Heart left ventricle (tissue), 13 donors: ENCODE data around the gene KLHL36.

Experiments used
- POLR2A ChIP-seq, 2 donors: fragments of 450-650 bp; IDR thresholded peaks; one replicate each; pipeline ENCODE4 v1.6.1; 2017; ENCODE audit warnings: antibody characterized with exemption in 2 of 2, mild to moderate bottlenecking in 2 of 2, moderate library complexity in 2 of 2
- TF ChIP-seq, protein P1 (sequence below), 12 donors: fragments of 200-600 bp; sonication (generic) in 4 of 12; IDR thresholded peaks; one replicate each; pipeline versions ENCODE4 v1.5.0 to v1.8.0; 2018 to 2022; ENCODE audit warnings: antibody characterized with exemption in 12 of 12, mild to moderate bottlenecking in 5 of 12
- donor health status: ischemic (EF 13 %, LVEDD 7.1; RV severe dilation, severe dysfunction).
- donor health status: DM: no; HTN: yes; CAD: no.
- donor health status: DM: no; HTN: no; CAD: no.
- donor health status: ischemic (EF 25% LVEDD 6.9; RV normal size, moderate dysfunction).
- donor health status: ischemic (EF 25% LVEDD 5.7; RV mildly dilated, moderate dysfunction).
- donor health status: ischemic (EF 35%, LVEDD 5.7; RV mildly dilated, moderate dysfunction).
- donor health status: nonischemic (EF 11% LVEDD 7.7; RV severe dilation, severe dysfunction).
- donor health status: DM: yes; HTN: yes; CAD: no.
- donor health status: PGD.
- donor health status: ischemic (EF 29% LVEDD 5.4; RV normal size, mild dysfunction).
- donor health status: nonischemic (EF 23%, LVEDD 6.1; RV moderate dilation, normal function).

DNA sequence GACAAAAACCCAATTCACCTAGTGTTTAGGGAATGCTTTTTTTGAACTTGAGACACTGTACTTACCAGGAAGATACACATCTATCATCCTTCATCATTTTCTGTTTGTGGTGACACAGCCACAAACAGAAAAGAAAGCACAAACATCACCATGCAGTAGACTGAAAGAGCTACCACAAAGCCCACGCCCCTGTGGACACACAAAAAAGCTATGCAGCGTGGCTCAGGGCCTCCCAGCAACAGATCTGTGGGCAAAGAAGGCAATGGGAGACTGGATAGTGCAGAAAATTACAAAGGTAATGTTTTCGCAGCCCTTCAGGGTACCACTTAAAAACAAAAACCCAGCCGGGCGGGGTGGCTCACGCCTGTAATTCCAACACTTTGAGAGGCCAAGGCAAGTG, 40.0 kb upstream of the KLHL36 start:
- TF ChIP-seq, protein P1, sequence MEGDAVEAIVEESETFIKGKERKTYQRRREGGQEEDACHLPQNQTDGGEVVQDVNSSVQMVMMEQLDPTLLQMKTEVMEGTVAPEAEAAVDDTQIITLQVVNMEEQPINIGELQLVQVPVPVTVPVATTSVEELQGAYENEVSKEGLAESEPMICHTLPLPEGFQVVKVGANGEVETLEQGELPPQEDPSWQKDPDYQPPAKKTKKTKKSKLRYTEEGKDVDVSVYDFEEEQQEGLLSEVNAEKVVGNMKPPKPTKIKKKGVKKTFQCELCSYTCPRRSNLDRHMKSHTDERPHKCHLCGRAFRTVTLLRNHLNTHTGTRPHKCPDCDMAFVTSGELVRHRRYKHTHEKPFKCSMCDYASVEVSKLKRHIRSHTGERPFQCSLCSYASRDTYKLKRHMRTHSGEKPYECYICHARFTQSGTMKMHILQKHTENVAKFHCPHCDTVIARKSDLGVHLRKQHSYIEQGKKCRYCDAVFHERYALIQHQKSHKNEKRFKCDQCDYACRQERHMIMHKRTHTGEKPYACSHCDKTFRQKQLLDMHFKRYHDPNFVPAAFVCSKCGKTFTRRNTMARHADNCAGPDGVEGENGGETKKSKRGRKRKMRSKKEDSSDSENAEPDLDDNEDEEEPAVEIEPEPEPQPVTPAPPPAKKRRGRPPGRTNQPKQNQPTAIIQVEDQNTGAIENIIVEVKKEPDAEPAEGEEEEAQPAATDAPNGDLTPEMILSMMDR (IDR thresholded peaks at IDR 0.05): no peak
- no peak for TF ChIP-seq POLR2A (IDR thresholded peaks at IDR 0.05)
